ENCODE results near the gene SEL1L3.
"Not testable (repeated sequence)": the region's sequence is repeated elsewhere in the genome, so short reads cannot be mapped to it uniquely, and the experiment has no call there.

The SEL1L3 gene

GRCh38 chr4:25879587-25879986 lies 16.8 kb upstream of the SEL1L3 start:
- no peak for DNase-seq

- DNase-seq, result no peak
Observed at GRCh38 chr4:25879091-25879584, 16.4 kb upstream of the SEL1L3 start.

GRCh38 chr4:25878676-25879075 lies 15.9 kb upstream of the SEL1L3 start:
- no peak for DNase-seq

GRCh38 chr4:25875281-25875745 lies 12.5 kb upstream of the SEL1L3 start:
- no peak for DNase-seq

- no peak for DNase-seq
Observed at GRCh38 chr4:25874655-25875054, 11.9 kb upstream of the SEL1L3 start.

GRCh38 chr4:25873632-25874129 lies 10.9 kb upstream of the SEL1L3 start:
- no peak for DNase-seq

- DNase-seq, result no peak
Observed at GRCh38 chr4:25872851-25873631, 10.3 kb upstream of the SEL1L3 start.

GRCh38 chr4:25870081-25870480 lies 7.3 kb upstream of the SEL1L3 start:
- no peak for DNase-seq

- no peak for DNase-seq
Observed at GRCh38 chr4:25867781-25868294, 5.0 kb upstream of the SEL1L3 start.

- DNase-seq, result not testable (repeated sequence)
Observed at GRCh38 chr4:25866401-25866800, 3.6 kb upstream of the SEL1L3 start.

- DNase-seq, result no peak
Observed at GRCh38 chr4:25865586-25865985, 2.8 kb upstream of the SEL1L3 start.

GRCh38 chr4:25863831-25864418 lies 1.1 kb upstream of the SEL1L3 start:
- DNase-seq, result no peak

- no peak for DNase-seq
Observed at GRCh38 chr4:25863347-25863784, 578 bp upstream of the SEL1L3 start.

GRCh38 chr4:25861951-25862410 lies 807 bp downstream of the SEL1L3 start:
- DNase-seq, result peak; percentile 56

GRCh38 chr4:25861280-25861950 lies 1.4 kb downstream of the SEL1L3 start:
- DNase-seq, result peak; percentile 56

GRCh38 chr4:25860586-25861279 lies 2.1 kb downstream of the SEL1L3 start:
- no peak for DNase-seq

GRCh38 chr4:25859429-25860148 lies 3.2 kb downstream of the SEL1L3 start:
- no peak for DNase-seq

GRCh38 chr4:25857851-25858400 lies 4.9 kb downstream of the SEL1L3 start:
- no peak for DNase-seq

- no peak for DNase-seq
Observed at GRCh38 chr4:25857403-25857802, 5.4 kb downstream of the SEL1L3 start.

- DNase-seq, result no peak
Observed at GRCh38 chr4:25856756-25857155, 6.0 kb downstream of the SEL1L3 start.

- DNase-seq, result no peak
Observed at GRCh38 chr4:25852103-25852502, 10.7 kb downstream of the SEL1L3 start.

Data from fibroblast of skin of back (primary cell).